GM23248 (cell line): ENCODE results near the gene RELL1. TPM values are rescaled to one million over a fixed set of nuclear protein-coding genes. Genes with fewer than 3 reads are reported as not detected.
A peak's percentile ranks its signal among the peaks of the same experiment; 100 is the strongest.

Source experiments
- DNase-seq: peaks from one replicate; pipeline ENCODE4 v3.0.0-alpha.2; 2015
- H2AFZ ChIP-seq: fragments of 200-600 bp; sonication (generic); 2 replicates; pipeline ENCODE4 v1.6.1; 2016; ENCODE audit warnings: antibody characterized with exemption
- H3F3A ChIP-seq: fragments of 200-600 bp; sonication (generic); 2 replicates; pipeline ENCODE4 v1.6.1; 2016; ENCODE audit warnings: mild to moderate bottlenecking, antibody characterized with exemption, mixed run types; ENCODE audit not compliant: insufficient read depth
- H3K27ac ChIP-seq: fragments of 200-600 bp; sonication (generic); 2 replicates; pipeline ENCODE4 v1.5.1; 2016; ENCODE audit warnings: mild to moderate bottlenecking
- H3K27me3 ChIP-seq: fragments of 200-600 bp; sonication (generic); replicated peaks from 2 replicates; pipeline ENCODE4 v1.6.1; 2016; ENCODE audit warnings: mild to moderate bottlenecking; ENCODE audit not compliant: insufficient read depth
- H3K36me3 ChIP-seq: fragments of 200-600 bp; sonication (generic); 2 replicates; pipeline ENCODE4 v1.6.1; 2016; ENCODE audit warnings: low read depth, mild to moderate bottlenecking
- H3K4me1 ChIP-seq: fragments of 200-600 bp; sonication (generic); 2 replicates; pipeline ENCODE4 v1.6.1; 2016; ENCODE audit warnings: mild to moderate bottlenecking; ENCODE audit not compliant: insufficient read depth
- H3K4me2 ChIP-seq: fragments of 200-600 bp; sonication (generic); one replicate; pipeline ENCODE4 v1.6.1; 2016; ENCODE audit warnings: mild to moderate bottlenecking; ENCODE audit not compliant: unreplicated experiment
- H3K4me3 ChIP-seq: fragments of 200-600 bp; sonication (generic); 2 replicates; pipeline ENCODE4 v1.5.1; 2016; ENCODE audit warnings: mild to moderate bottlenecking
- H3K79me2 ChIP-seq: fragments of 200-600 bp; sonication (generic); 2 replicates; pipeline ENCODE4 v1.6.1; 2016; ENCODE audit warnings: mild to moderate bottlenecking; ENCODE audit not compliant: insufficient read depth
- H3K9ac ChIP-seq: fragments of 200-600 bp; sonication (generic); 2 replicates; pipeline ENCODE4 v1.6.1; 2016; ENCODE audit warnings: mild to moderate bottlenecking
- H3K9me2 ChIP-seq: fragments of 200-600 bp; sonication (generic); 2 replicates; pipeline ENCODE4 v1.6.1; 2016; ENCODE audit warnings: mixed run types, mild to moderate bottlenecking, moderate library complexity; ENCODE audit not compliant: insufficient read depth
- H3K9me3 ChIP-seq: fragments of 200-600 bp; sonication (generic); one replicate; pipeline ENCODE4 v1.6.1; 2017; ENCODE audit warnings: low read depth
- H4K20me1 ChIP-seq: fragments of 200-600 bp; sonication (generic); 2 replicates; pipeline ENCODE4 v1.6.0; 2016; ENCODE audit not compliant: insufficient read depth
- EZH2 ChIP-seq: fragments of 200-600 bp; sonication (generic); IDR thresholded peaks from 2 replicates; pipeline ENCODE4 v1.6.1; 2018; ENCODE audit warnings: antibody characterized with exemption, mild to moderate bottlenecking; ENCODE audit not compliant: insufficient read depth, poor library complexity, severe bottlenecking
- EZH2phosphoT487 ChIP-seq: fragments of 200-600 bp; sonication (generic); IDR thresholded peaks from 2 replicates; pipeline ENCODE4 v1.6.1; 2018; ENCODE audit warnings: antibody characterized with exemption, moderate library complexity, mild to moderate bottlenecking, low read depth; ENCODE audit not compliant: insufficient read depth
- WGBS, 2 experiments: methylation state at CpG; one replicate each; pipeline ENCODE4 v1.1.6; 2015 to 2017; ENCODE audit warnings: low lambda C conversion rate in 2 of 2, low coverage in 1 of 2; ENCODE audit errors: missing lambda C conversion rate in 2 of 2; 5-methylcytosine and 5-hydroxymethylcytosine counted together
- in situ Hi-C: fragments of 300-500 bp; cut with MboI; formaldehyde crosslinking; loops from 2 replicates; pipeline ENCODE4 v1.15.0; 2020
- polyA plus RNA-seq: library from polyadenylated mRNA; unstranded; fragments of >200 nt; fragmentation: Nextera tagmentation; extraction: Ambion mirVana; gene quantifications from 2 replicates; pipeline ENCODE4 v1.2.1, GENCODE V29; 2016
- total RNA-seq: library from RNA; depleted of rRNA; stranded (reverse); fragments of >200 nt; shearing (Covaris generic); gene quantifications from 2 replicates; pipeline ENCODE4 v1.2.3, GENCODE V29; 2014

RELL1 gene
- total and polyA plus RNA-seq, 2 experiments from 2014 or later, result 7.7 to 42.5 TPM

GRCh38 chr4:37685823-37686372 is 278 bp downstream of the RELL1 start:
- Histone ChIP-seq H4K20me1 (no peaks in the 10 kb centered on the region), H3K36me3 (no peaks in the 10 kb centered on the region), H3F3A (peaks cover 19% of the 10 kb centered on the region), H3K27ac (peak overlapping the region; percentile 84), H2AFZ (peak overlapping the region; percentile 84), H3K79me2 (peaks cover 42% of the 10 kb centered on the region), H3K4me1 (peaks cover 10% of the 10 kb centered on the region), H3K9ac (peak overlapping the region; percentile 93), H3K27me3 (no peaks in the 10 kb centered on the region), H3K4me3 (peak overlapping the region; percentile 94), H3K4me2 (peak overlapping the region; percentile 93), H3K9me2 (no peaks in the 10 kb centered on the region), H3K9me3 (no peaks in the 10 kb centered on the region)
- TF ChIP-seq EZH2, result no peak
- TF ChIP-seq EZH2phosphoT487, result no peak
- in situ Hi-C loops, result no loop called here
- WGBS, 2 experiments, result 0 to 2% methylated on average over 17 to 48 of the region's 75 CpGs
- DNase-seq, result peak; percentile 76

- Histone ChIP-seq H3K4me1 (peaks cover 10% of the 10 kb centered on the region), H3K27ac (peak overlapping the region; percentile 84), H3K79me2 (peaks cover 46% of the 10 kb centered on the region), H3K4me2 (peak overlapping the region; percentile 93), H3K4me3 (peak overlapping the region; percentile 94), H3K9ac (peak overlapping the region; percentile 93), H3K27me3 (no peaks in the 10 kb centered on the region), H3K9me3 (no peaks in the 10 kb centered on the region), H2AFZ (peak overlapping the region; percentile 84), H4K20me1 (no peaks in the 10 kb centered on the region), H3K9me2 (no peaks in the 10 kb centered on the region), H3K36me3 (no peaks in the 10 kb centered on the region), H3F3A (peaks cover 19% of the 10 kb centered on the region)
- in situ Hi-C loops, result no loop called here
- TF ChIP-seq EZH2phosphoT487 (no peak), EZH2 (no peak)
- DNase-seq, result peak; percentile 80
- WGBS, 2 experiments, result 1 to 4% methylated on average over 16 of the region's 16 CpGs
Observed at GRCh38 chr4:37685161-37685822, 884 bp downstream of the RELL1 start.

- Histone ChIP-seq H3K4me2 (peak overlapping the region; percentile 93), H3K9me2 (no peaks in the 10 kb centered on the region), H3K36me3 (no peaks in the 10 kb centered on the region), H3K27ac (0 out of 2 replicates have a peak overlapping the region, but pooled peaks have one; percentile 84), H3K9ac (no peak overlapping the region), H3K79me2 (peaks cover 57% of the 10 kb centered on the region), H3K4me3 (no peak overlapping the region), H2AFZ (no peak overlapping the region), H3K9me3 (no peaks in the 10 kb centered on the region), H3F3A (peaks cover 19% of the 10 kb centered on the region), H3K27me3 (no peaks in the 10 kb centered on the region), H4K20me1 (no peaks in the 10 kb centered on the region), H3K4me1 (peaks cover 10% of the 10 kb centered on the region)
- 94 to 96% methylated on average over 2 of the region's 2 CpGs for WGBS, 2 experiments
- TF ChIP-seq EZH2, result no peak
- no peak for TF ChIP-seq EZH2phosphoT487
- in situ Hi-C loops, result no loop called here
- no peak for DNase-seq
Observed at GRCh38 chr4:37684154-37684553, 2.0 kb downstream of the RELL1 start.

- no peak overlapping the region for H3K4me2 ChIP-seq
Observed at GRCh38 chr4:37682701-37683401, 3.3 kb downstream of the RELL1 start.

More at GRCh38 chr4:37682701-37683401, 3.3 kb downstream of the RELL1 start:
- Histone ChIP-seq H3K79me2 (peaks cover 69% of the 10 kb centered on the region), H3K36me3 (no peaks in the 10 kb centered on the region), H3K4me3 (no peak overlapping the region), H3F3A (peaks cover 19% of the 10 kb centered on the region), H3K27ac (no peak overlapping the region), H3K9ac (no peak overlapping the region), H3K4me1 (peaks cover 17% of the 10 kb centered on the region), H3K27me3 (no peaks in the 10 kb centered on the region), H2AFZ (no peak overlapping the region), H3K9me3 (no peaks in the 10 kb centered on the region), H4K20me1 (no peaks in the 10 kb centered on the region), H3K9me2 (no peaks in the 10 kb centered on the region)
- in situ Hi-C loops, result no loop called here
- no peak for DNase-seq
- WGBS, 2 experiments, result 88 to 97% methylated on average over 7 of the region's 7 CpGs
- TF ChIP-seq EZH2phosphoT487 (no peak), EZH2 (no peak)
